Measurements from ENCODE around the gene AGFG2. TPM values are rescaled to one million over a fixed set of nuclear protein-coding genes. Genes with fewer than 3 reads are reported as not detected.

Gene AGFG2
- total and polyA plus RNA-seq, 2 of the 13 experiments (the other 11 are each of a cell fraction or from before 2014, with no cell fraction given), result 125 to 132 TPM

DNA sequence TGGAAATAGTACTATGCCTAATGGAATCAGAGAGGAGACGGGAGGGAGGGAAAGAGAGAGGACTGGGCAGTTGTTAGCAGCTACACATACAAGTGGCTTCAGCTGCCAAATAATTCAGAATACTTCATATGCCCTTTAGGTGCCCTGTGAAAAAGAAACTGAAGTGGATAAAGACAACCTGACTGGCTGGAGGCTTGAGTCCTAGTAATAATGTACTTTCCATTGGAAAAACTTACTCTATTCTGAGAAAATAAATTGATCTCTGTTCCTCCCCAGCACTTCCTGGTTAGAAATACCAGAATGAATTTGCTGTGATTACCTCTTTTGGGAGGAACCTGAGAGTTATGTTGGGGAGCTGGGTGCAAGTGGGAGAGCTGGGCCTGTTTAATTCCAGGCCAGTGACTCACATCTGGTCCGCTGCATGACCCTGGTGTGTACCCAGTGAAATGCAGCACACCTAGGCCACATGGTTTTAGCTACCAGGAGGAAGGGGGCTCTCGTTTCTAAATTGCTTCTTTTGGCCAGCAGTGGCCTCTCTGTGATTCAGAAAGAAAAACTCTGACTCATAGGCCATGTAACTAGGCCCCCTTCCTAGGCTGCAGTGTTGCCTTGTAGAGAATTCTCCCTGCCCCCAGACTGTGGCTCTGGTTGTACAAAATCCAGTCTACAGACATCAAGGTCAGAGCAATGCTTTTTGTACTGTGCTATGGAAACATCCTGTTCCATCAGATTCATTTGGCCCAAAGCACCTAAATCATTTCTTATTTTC lies 6.5 kb downstream of the AGFG2 start (continued):
- TF ChIP-seq, protein P1, sequence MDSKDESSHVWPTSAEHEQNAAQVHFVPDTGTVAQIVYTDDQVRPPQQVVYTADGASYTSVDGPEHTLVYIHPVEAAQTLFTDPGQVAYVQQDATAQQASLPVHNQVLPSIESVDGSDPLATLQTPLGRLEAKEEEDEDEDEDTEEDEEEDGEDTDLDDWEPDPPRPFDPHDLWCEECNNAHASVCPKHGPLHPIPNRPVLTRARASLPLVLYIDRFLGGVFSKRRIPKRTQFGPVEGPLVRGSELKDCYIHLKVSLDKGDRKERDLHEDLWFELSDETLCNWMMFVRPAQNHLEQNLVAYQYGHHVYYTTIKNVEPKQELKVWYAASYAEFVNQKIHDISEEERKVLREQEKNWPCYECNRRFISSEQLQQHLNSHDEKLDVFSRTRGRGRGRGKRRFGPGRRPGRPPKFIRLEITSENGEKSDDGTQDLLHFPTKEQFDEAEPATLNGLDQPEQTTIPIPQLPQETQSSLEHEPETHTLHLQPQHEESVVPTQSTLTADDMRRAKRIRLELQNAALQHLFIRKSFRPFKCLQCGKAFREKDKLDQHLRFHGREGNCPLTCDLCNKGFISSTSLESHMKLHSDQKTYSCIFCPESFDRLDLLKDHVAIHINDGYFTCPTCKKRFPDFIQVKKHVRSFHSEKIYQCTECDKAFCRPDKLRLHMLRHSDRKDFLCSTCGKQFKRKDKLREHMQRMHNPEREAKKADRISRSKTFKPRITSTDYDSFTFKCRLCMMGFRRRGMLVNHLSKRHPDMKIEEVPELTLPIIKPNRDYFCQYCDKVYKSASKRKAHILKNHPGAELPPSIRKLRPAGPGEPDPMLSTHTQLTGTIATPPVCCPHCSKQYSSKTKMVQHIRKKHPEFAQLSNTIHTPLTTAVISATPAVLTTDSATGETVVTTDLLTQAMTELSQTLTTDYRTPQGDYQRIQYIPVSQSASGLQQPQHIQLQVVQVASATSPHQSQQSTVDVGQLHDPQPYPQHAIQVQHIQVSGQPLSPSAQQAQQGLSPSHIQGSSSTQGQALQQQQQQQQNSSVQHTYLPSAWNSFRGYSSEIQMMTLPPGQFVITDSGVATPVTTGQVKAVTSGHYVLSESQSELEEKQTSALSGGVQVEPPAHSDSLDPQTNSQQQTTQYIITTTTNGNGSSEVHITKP (CRISPR knock-in tag; IDR thresholded peaks at IDR 0.05; ENCODE audit: low read depth), result 0 out of 2 replicates have a peak, but pooled peaks have one; percentile 26
- TF ChIP-seq ZNF883 (CRISPR knock-in tag; IDR thresholded peaks at IDR 0.05; ENCODE audit: not compliant biosample characterization) (no peak), REPIN1 (CRISPR knock-in tag; IDR thresholded peaks at IDR 0.05; ENCODE audit: borderline replicate concordance, low read depth) (no peak), NPAS2 (CRISPR knock-in tag; IDR thresholded peaks at IDR 0.05; ENCODE audit: borderline replicate concordance) (no peak), XBP1 (CRISPR knock-in tag; IDR thresholded peaks at IDR 0.05) (no peak), AGO2 (optimal IDR thresholded peaks at IDR 0.05; ENCODE audit: low read depth, low read length) (peak; percentile 77), MZF1 (CRISPR knock-in tag; IDR thresholded peaks at IDR 0.05; ENCODE audit: borderline replicate concordance) (no peak), ZNF367 (CRISPR knock-in tag; IDR thresholded peaks at IDR 0.05; ENCODE audit: borderline replicate concordance) (no peak), SYNCRIP (IDR thresholded peaks at IDR 0.05; ENCODE audit: insufficient read depth, low read depth, low read length) (no peak), ZNF775 (CRISPR knock-in tag; IDR thresholded peaks at IDR 0.05; ENCODE audit: borderline replicate concordance) (no peak), TCF12 (IDR thresholded peaks at IDR 0.05) (no peak), TCF12 (CRISPR knock-in tag; IDR thresholded peaks at IDR 0.05) (0 out of 2 replicates have a peak, but pooled peaks have one; percentile 52), HHEX (CRISPR knock-in tag; IDR thresholded peaks at IDR 0.05) (no peak), ZNF256 (CRISPR knock-in tag; conservative IDR thresholded peaks at IDR 0.05) (no peak), BRD4 (CRISPR knock-in tag; IDR thresholded peaks at IDR 0.05) (no peak; the same call in 1 of the 2 replicates), ZNF143 (CRISPR knock-in tag; IDR thresholded peaks at IDR 0.05) (no peak), ARHGAP35 (CRISPR knock-in tag; IDR thresholded peaks at IDR 0.05; ENCODE audit: borderline replicate concordance) (no peak), NONO (IDR thresholded peaks at IDR 0.05) (no peak), NONO (CRISPR knock-in tag; conservative IDR thresholded peaks at IDR 0.05) (no peak), TEAD3 (CRISPR knock-in tag; optimal IDR thresholded peaks at IDR 0.05; ENCODE audit: borderline replicate concordance) (peak; percentile 97)
- TF ChIP-seq, protein P2, sequence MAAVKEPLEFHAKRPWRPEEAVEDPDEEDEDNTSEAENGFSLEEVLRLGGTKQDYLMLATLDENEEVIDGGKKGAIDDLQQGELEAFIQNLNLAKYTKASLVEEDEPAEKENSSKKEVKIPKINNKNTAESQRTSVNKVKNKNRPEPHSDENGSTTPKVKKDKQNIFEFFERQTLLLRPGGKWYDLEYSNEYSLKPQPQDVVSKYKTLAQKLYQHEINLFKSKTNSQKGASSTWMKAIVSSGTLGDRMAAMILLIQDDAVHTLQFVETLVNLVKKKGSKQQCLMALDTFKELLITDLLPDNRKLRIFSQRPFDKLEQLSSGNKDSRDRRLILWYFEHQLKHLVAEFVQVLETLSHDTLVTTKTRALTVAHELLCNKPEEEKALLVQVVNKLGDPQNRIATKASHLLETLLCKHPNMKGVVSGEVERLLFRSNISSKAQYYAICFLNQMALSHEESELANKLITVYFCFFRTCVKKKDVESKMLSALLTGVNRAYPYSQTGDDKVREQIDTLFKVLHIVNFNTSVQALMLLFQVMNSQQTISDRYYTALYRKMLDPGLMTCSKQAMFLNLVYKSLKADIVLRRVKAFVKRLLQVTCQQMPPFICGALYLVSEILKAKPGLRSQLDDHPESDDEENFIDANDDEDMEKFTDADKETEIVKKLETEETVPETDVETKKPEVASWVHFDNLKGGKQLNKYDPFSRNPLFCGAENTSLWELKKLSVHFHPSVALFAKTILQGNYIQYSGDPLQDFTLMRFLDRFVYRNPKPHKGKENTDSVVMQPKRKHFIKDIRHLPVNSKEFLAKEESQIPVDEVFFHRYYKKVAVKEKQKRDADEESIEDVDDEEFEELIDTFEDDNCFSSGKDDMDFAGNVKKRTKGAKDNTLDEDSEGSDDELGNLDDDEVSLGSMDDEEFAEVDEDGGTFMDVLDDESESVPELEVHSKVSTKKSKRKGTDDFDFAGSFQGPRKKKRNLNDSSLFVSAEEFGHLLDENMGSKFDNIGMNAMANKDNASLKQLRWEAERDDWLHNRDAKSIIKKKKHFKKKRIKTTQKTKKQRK (IDR thresholded peaks at IDR 0.05; ENCODE audit: low read length), result no peak
- TF ChIP-seq, protein P3, sequence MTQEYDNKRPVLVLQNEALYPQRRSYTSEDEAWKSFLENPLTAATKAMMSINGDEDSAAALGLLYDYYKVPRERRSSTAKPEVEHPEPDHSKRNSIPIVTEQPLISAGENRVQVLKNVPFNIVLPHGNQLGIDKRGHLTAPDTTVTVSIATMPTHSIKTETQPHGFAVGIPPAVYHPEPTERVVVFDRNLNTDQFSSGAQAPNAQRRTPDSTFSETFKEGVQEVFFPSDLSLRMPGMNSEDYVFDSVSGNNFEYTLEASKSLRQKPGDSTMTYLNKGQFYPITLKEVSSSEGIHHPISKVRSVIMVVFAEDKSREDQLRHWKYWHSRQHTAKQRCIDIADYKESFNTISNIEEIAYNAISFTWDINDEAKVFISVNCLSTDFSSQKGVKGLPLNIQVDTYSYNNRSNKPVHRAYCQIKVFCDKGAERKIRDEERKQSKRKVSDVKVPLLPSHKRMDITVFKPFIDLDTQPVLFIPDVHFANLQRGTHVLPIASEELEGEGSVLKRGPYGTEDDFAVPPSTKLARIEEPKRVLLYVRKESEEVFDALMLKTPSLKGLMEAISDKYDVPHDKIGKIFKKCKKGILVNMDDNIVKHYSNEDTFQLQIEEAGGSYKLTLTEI (CRISPR knock-in tag; conservative IDR thresholded peaks at IDR 0.05), result no peak
